HG03280 (cell line): ENCODE measurements around the gene SETMAR.
"Not testable (repeated sequence)": the region's sequence is repeated elsewhere in the genome, so short reads cannot be mapped to it uniquely, and the experiment has no call there.

Experiments
- ATAC-seq: cut with Tn5 transposase; IDR thresholded peaks from one replicate; pipeline ENCODE4 v1.9.1; 2021; ENCODE audit warnings: mild to moderate bottlenecking, moderate library complexity; ENCODE audit not compliant: unreplicated experiment

Gene SETMAR

GRCh38 chr3:4313606-4314293, 10.6 kb downstream of the SETMAR start:
- no peak for ATAC-seq

DNA sequence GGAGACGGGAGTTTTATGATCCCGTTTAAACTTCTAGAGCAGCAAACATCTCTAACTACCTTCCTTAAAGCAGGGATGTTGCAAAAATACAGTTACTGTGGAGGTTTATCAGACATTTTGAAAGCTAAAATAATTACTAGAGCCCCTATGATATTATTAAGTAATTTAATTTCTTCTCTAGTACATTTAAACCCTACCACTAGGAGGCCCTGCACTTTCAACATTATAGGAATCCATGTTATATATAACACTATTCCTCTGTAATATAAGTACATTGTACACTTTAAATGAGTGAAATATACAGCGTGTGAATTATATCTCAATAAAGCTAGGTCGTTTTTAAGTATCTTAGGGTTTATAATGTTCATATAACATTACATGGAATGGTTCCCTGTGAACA, 11.5 kb downstream of the SETMAR start:
- no peak for ATAC-seq

- ATAC-seq, result no peak
Measured at GRCh38 chr3:4320096-4320911, 17.1 kb downstream of the SETMAR start.

- ATAC-seq, result no peak
Measured at GRCh38 chr3:4321732-4322131, 18.6 kb downstream of the SETMAR start.

DNA sequence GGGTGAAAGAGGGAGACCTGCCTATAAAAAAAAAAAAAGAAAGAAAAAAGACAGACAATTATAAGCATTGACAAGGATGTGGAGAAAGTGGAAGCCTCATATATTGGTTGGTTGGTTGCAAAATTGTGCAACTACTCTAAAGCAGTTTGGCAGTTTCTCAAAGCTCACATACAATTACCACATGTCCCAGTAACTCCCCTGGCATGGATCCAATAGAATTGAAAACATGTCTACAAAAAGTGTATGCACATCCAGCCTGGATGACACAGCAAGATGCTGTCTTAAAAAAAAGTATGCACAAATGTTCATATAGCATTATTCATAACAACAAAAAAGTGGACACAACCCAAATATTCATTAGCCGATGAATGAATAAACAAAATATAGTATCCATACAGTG, 19.5 kb downstream of the SETMAR start:
- ATAC-seq, result no peak

DNA sequence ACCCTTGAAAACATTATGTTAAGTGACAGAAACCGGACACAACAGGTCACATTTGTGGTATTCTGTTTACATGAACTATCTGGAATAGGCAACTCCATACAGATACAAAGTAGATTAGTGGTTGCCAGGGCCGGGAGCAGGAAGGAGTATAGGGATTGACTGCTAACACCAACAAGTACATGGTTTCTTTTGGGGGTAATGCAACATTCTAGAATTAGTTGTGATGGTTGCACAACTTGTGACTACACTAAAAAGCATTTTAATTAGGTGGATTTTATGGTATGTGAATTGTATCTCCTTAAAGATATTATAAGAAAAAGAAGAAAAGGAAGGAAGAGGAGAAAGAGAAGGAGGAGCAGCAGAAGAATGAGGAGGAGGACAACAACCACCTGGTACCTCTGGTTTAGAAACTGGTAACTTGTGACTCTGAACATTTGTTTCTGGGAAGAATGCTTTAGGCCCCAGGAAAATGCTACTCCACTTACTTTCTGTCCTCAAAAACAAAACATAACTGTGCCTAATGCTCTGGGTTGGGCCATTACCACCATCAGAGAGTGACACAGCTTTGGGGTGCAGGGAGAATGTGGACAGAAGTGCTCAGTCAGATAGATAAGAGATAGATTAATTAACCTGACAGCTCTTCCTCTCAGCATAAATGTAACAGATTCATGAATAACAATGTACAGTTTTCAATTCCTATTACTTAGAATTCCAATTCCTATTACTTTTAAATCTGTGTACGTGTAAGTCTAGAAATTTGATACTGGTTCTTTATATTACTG, 20.3 kb downstream of the SETMAR start:
- no peak for ATAC-seq

DNA sequence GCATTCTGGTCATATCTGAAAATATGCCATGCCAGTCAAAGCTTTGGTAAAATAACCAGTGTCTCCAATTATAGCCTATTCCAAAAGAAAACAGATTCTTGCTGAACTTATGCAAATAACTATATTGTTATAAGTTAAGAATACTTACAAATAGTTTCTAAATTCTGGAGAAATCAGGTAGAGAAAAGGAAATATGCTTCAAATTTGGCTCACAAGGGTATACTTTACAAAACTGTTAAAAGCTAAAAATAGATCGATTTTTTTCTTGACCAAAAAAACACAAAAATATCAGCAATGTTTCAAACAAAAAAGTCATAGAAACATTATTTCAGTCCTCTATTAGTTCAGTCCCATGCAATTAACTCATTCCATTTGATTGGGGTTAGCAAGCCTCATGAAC, 23.7 kb downstream of the SETMAR start:
- ATAC-seq, result no peak

DNA sequence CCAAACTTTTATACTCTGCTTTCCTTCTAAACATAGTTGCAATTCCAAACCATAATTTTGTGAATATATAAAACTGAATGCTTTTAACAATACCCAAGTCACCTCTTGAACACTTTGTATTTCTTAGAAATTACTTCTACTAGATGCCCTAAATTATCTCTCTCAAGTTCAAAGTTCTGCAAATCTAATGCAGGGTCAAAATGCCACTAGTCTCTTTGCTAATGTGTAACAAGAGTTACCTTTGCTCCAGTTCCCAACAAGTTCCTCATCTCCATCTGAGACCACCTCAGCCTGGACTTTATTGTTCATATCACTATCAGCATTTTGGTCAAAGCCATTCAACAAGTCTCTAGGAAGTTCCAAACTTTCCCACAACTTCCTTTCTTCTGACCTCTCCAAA, 26.6 kb downstream of the SETMAR start:
- not testable (repeated sequence) for ATAC-seq

GRCh38 chr3:4332111-4332510, 28.9 kb downstream of the SETMAR start:
- no peak for ATAC-seq

DNA sequence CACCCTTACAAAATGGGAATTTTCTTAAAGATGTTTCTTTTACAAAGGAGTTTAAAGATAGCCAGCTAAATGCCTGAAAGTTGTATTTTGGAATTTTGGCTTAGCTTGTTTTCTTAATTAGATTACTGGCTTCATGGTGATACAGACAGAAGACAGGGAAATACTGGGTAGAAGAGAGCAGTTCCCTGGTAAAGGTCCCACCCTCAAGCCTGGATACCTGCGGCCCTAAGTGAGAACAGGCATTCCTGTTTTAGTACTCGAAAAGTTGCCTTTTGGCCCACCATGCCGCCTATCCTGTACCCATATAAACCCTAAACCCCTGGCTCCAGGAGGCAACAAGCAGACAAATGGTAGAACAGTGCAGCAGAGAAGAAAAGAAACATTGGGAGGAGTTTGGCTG, 29.4 kb downstream of the SETMAR start:
- no peak for ATAC-seq

- ATAC-seq, result no peak
Measured at GRCh38 chr3:4332991-4333390, 29.8 kb downstream of the SETMAR start.

DNA sequence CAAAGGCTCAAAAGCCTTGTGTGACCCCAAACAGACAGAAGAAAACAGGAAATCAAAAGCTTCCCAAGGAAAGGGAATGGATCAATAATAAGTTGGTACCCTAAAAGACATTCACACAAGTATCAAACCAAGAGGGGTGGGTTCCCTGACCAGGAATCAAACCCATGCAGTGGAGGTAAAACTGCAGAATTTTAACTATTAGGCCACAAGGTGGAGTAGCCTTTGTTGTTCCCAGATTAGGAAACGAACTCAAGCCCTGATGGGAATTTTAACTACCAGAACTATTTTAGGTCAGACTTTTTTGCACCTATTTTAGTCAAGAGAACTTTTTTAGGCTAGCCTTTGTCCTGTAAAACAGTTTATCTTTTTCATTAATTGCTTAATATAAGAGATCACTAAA, 31.4 kb downstream of the SETMAR start:
- ATAC-seq, result no peak

GRCh38 chr3:4335840-4336562, 32.8 kb downstream of the SETMAR start:
- ATAC-seq, result no peak

DNA sequence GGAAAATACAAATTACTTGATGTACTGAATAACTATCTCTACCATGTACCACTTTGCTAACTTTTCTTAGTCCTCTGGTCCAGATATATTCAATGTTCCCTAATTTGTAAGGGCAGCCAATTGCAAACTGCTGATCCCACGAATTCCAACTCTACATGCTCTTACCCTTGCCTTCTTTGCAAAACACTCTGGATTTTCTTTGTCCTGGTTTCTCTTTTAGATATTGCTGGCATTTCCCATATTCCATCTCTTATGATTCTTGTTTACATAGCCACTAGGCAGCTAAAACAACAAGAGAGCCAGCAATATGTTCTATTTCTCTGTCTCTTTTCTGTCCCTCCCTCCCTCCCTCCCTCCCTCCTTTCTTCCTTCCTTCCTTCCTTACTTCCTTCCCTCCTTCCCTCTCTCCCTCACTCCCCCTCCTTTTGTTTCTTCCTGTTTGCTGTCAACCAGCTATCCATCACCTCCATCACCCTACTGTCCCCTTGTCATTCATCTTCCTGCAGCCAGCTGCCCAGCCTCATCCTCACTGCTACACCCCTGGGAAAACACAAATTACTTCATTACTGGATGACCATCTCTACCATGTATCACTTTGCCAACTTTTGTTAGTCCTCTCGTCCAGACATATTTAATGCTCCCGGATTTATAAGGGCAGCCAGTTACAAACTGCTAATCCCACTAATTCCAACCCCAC, 33.8 kb downstream of the SETMAR start:
- no peak for ATAC-seq

GRCh38 chr3:4338751-4339150, 35.6 kb downstream of the SETMAR start:
- no peak for ATAC-seq

- no peak for ATAC-seq
Measured at GRCh38 chr3:4340077-4340410, 36.9 kb downstream of the SETMAR start.

- ATAC-seq, result no peak
Measured at GRCh38 chr3:4340411-4341335, 37.5 kb downstream of the SETMAR start.

GRCh38 chr3:4341336-4341675, 38.1 kb downstream of the SETMAR start:
- no peak for ATAC-seq

DNA sequence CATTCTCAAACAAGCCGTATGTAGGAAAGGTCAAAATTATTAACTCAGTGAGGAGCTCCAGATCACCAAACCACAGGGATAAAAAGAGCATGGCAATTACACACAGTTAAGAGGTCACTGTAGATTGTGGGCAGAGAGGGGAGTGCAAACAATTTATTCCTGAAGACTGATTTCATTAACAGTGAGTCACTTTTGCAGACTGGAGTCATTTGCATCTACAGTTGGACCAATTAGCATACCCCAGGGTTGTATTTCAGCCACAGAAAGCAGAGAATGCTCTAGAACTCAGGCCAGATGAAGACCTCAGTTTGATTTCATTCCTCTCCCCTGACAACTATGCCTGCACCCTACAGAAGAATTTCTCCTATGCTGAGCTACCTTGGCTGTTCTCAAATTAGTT, 40.1 kb downstream of the SETMAR start:
- ATAC-seq, result no peak

- peak; percentile 80 for ATAC-seq
Measured at GRCh38 chr3:4350789-4351163, 47.6 kb downstream of the SETMAR start.
